H1 (cell line): ENCODE results near the gene ASGR2. TPM values are rescaled to one million over a fixed set of nuclear protein-coding genes. Genes with fewer than 3 reads are reported as not detected.

ENCODE experiments used
- CTCF ChIA-PET: fragments of 300-600 bp; sonication (Branson Sonifier 250); formaldehyde crosslinking; loops from one replicate; lab custom pipeline; 2021; ENCODE audit not compliant: partially characterized antibody; lab: Charles Lee
- POLR2A ChIA-PET: fragments of 300-600 bp; sonication (Branson Sonifier 250); formaldehyde crosslinking; loops from one replicate; lab custom pipeline; 2021; ENCODE audit warnings: inconsistent platforms; ENCODE audit not compliant: partially characterized antibody; lab: Charles Lee
- DNase-seq, 2 experiments: peaks; one replicate each; pipeline versions ENCODE4 v3.0.0 to v3.0.0-alpha.2; 2010 to 2022; ENCODE audit warnings: low spot score in 2 of 2, low read depth in 1 of 2, mixed read lengths in 1 of 2
- FAIRE-seq: peaks from 2 replicates; lab custom pipeline; 2011; peaks lifted over from hg19 to GRCh38; lab: Jason Lieb, UNC
- H2AFZ ChIP-seq: 2 replicates; pipeline ENCODE4 v1.8.1; 2012; ENCODE audit warnings: low read length, inconsistent platforms
- H2AK5ac ChIP-seq: 2 replicates; pipeline ENCODE4 v1.6.1; 2013; ENCODE audit warnings: low read depth, low read length
- H2BK120ac ChIP-seq: replicated peaks from 2 replicates; pipeline ENCODE3; 2013; ENCODE audit warnings: low read depth, low read length, inconsistent platforms
- H2BK12ac ChIP-seq: 2 replicates; pipeline ENCODE4 v1.6.1; 2013; ENCODE audit warnings: low read depth, low read length
- H2BK15ac ChIP-seq: 2 replicates; pipeline ENCODE4 v1.6.1; 2013; ENCODE audit warnings: low read length
- H2BK20ac ChIP-seq: 2 replicates; pipeline ENCODE4 v1.6.1; 2013; ENCODE audit warnings: low read length
- H2BK5ac ChIP-seq: 2 replicates; pipeline ENCODE4 v1.6.1; 2013; ENCODE audit warnings: low read depth, low read length
- H3K14ac ChIP-seq: 2 replicates; pipeline ENCODE4 v1.6.1; 2013; ENCODE audit warnings: inconsistent platforms; ENCODE audit not compliant: insufficient read length
- H3K18ac ChIP-seq: 2 replicates; pipeline ENCODE4 v1.6.1; 2013; ENCODE audit warnings: low read length; ENCODE audit errors: extremely low read depth
- H3K23ac ChIP-seq: 2 replicates; pipeline ENCODE4 v1.6.1; 2013; ENCODE audit warnings: inconsistent platforms; ENCODE audit not compliant: insufficient read length
- H3K23me2 ChIP-seq: 2 replicates; pipeline ENCODE4 v1.6.1; 2013; ENCODE audit warnings: low read depth, low read length
- H3K27ac ChIP-seq: 2 replicates; pipeline ENCODE4 v1.6.1; 2011; ENCODE audit warnings: low read depth, low read length, inconsistent platforms
- H3K27me3 ChIP-seq, 4 experiments: replicated peaks in 1 of 4; 1 replicate in 1 of 4; 2 replicates in 3 of 4; pipeline versions ENCODE4 v1.6.1 to v1.8.1; 2011 to 2013; ENCODE audit warnings: low read length in 3 of 4, mild to moderate bottlenecking in 3 of 4, inconsistent platforms in 2 of 4, mixed read lengths in 2 of 4, moderate library complexity in 1 of 4; ENCODE audit not compliant: control insufficient read depth in 3 of 4, insufficient read depth in 3 of 4; ENCODE audit errors: extremely low read depth in 1 of 4
- H3K36me3 ChIP-seq, 4 experiments: 2 replicates each; pipeline versions ENCODE4 v1.6.1 to v1.8.1; 2011 to 2013; ENCODE audit warnings: mild to moderate bottlenecking in 4 of 4, low read length in 3 of 4, moderate library complexity in 2 of 4, control low read depth in 1 of 4, inconsistent platforms in 1 of 4; ENCODE audit not compliant: insufficient read depth in 4 of 4, control insufficient read depth in 2 of 4
- H3K4ac ChIP-seq: replicated peaks from 2 replicates; pipeline ENCODE3; 2013; ENCODE audit warnings: low read length, low read depth, mixed read lengths, inconsistent platforms; ENCODE audit not compliant: insufficient read length
- H3K4me1 ChIP-seq, 4 experiments: replicated peaks in 1 of 4; 1 replicate in 1 of 4; 2 replicates in 3 of 4; pipeline versions ENCODE4 v1.6.1 to v1.8.1; 2011 to 2013; ENCODE audit warnings: low read length in 3 of 4, inconsistent platforms in 2 of 4, mixed read lengths in 1 of 4; ENCODE audit not compliant: insufficient read depth in 4 of 4, control insufficient read depth in 3 of 4
- H3K4me2 ChIP-seq, 2 experiments: 2 replicates each; pipeline versions ENCODE4 v1.6.1 to v1.8.1; 2011 to 2013; ENCODE audit warnings: low read depth in 2 of 2, low read length in 2 of 2, control low read depth in 1 of 2, inconsistent platforms in 1 of 2, mild to moderate bottlenecking in 1 of 2; ENCODE audit not compliant: insufficient read depth in 1 of 2
- H3K4me3 ChIP-seq, 4 experiments: fragments of 200-600, 300-600 bp in 1 of 4; sonication (generic), shearing (Covaris generic), sonication (Bioruptor Twin) in 1 of 4; 2 replicates each; pipeline versions ENCODE4 v1.5.1 to v1.8.1; 2011 to 2016; ENCODE audit warnings: low read length in 4 of 4, low read depth in 3 of 4, control low read depth in 2 of 4, inconsistent platforms in 2 of 4, mild to moderate bottlenecking in 2 of 4, mixed read lengths in 1 of 4, moderate library complexity in 1 of 4; ENCODE audit not compliant: insufficient read depth in 2 of 4; ENCODE audit errors: extremely low read depth in 1 of 4
- H3K56ac ChIP-seq: replicated peaks from 2 replicates; pipeline ENCODE3; 2013; ENCODE audit warnings: low read depth, mild to moderate bottlenecking, mixed read lengths, low read length, inconsistent platforms; ENCODE audit not compliant: insufficient read length
- H3K79me1 ChIP-seq: 2 replicates; pipeline ENCODE4 v1.6.1; 2013; ENCODE audit warnings: low read depth, low read length, control low read depth
- H3K79me2 ChIP-seq, 2 experiments: 2 replicates each; pipeline versions ENCODE4 v1.6.1 to v1.8.1; 2012 to 2013; ENCODE audit warnings: low read length in 2 of 2, mild to moderate bottlenecking in 2 of 2, inconsistent platforms in 1 of 2; ENCODE audit not compliant: insufficient read depth in 2 of 2, control insufficient read depth in 1 of 2
- H3K9ac ChIP-seq, 4 experiments: replicated peaks in 1 of 4; 1 replicate in 1 of 4; 2 replicates in 3 of 4; pipeline versions ENCODE4 v1.6.1 to v1.8.1; 2011 to 2013; ENCODE audit warnings: low read depth in 3 of 4, low read length in 3 of 4, control low read depth in 2 of 4, mild to moderate bottlenecking in 2 of 4, moderate library complexity in 2 of 4, inconsistent platforms in 1 of 4; ENCODE audit errors: extremely low read depth in 1 of 4
- H3K9me3 ChIP-seq, 2 experiments: 2 replicates each; pipeline versions ENCODE4 v1.6.1 to v1.8.1; 2012 to 2013; ENCODE audit warnings: mild to moderate bottlenecking in 2 of 2, moderate library complexity in 2 of 2, control low read depth in 1 of 2, inconsistent platforms in 1 of 2, low read depth in 1 of 2, low read length in 1 of 2, mixed read lengths in 1 of 2; ENCODE audit not compliant: insufficient read depth in 2 of 2
- H4K20me1 ChIP-seq, 2 experiments: replicated peaks in 1 of 2; 2 replicates each; pipeline versions ENCODE3 to v1.8.1; 2011 to 2013; ENCODE audit warnings: inconsistent platforms in 2 of 2, low read length in 2 of 2, mild to moderate bottlenecking in 1 of 2; ENCODE audit not compliant: insufficient read depth in 2 of 2, control insufficient read depth in 1 of 2
- H4K5ac ChIP-seq: 2 replicates; pipeline ENCODE4 v1.6.1; 2013; ENCODE audit warnings: low read length, low read depth, mixed read lengths, inconsistent platforms; ENCODE audit not compliant: insufficient read length
- H4K8ac ChIP-seq: 2 replicates; pipeline ENCODE4 v1.8.0; 2013; ENCODE audit warnings: mild to moderate bottlenecking, moderate library complexity, low read length, inconsistent platforms; ENCODE audit not compliant: insufficient read depth; ENCODE audit errors: extremely low read depth
- H4K91ac ChIP-seq: replicated peaks from 2 replicates; pipeline ENCODE3; 2013; ENCODE audit warnings: low read length, mixed read lengths, inconsistent platforms; ENCODE audit not compliant: insufficient read length
- CBX5 ChIP-seq: fragments of 300-800, 300-1000 bp; sonication (generic); IDR thresholded peaks from 2 replicates; pipeline ENCODE4 v1.7.1; 2016; ENCODE audit warnings: antibody characterized with exemption, low read length, low read depth
- CHD1 ChIP-seq: IDR thresholded peaks from 2 replicates; pipeline ENCODE4 v1.6.1; 2012; ENCODE audit warnings: low read depth, low read length, improper control_type of control experiment
- CREB1 ChIP-seq: IDR thresholded peaks from 2 replicates; pipeline ENCODE4 v1.6.1; 2012; ENCODE audit warnings: inconsistent platforms
- CTCF ChIP-seq, 3 experiments: IDR thresholded peaks; 1 replicate in 2 of 3; 2 replicates in 1 of 3; pipeline versions ENCODE4 v1.5.1 to v1.6.1; 2011; ENCODE audit warnings: low read length in 3 of 3, mild to moderate bottlenecking in 3 of 3, inconsistent platforms in 2 of 3, low read depth in 1 of 3, moderate library complexity in 1 of 3; ENCODE audit not compliant: insufficient read depth in 1 of 3; ENCODE audit errors: control extremely low read depth in 1 of 3
- KDM1A ChIP-seq: fragments of 200-600, 300-600 bp; sonication (generic); IDR thresholded peaks from 2 replicates; pipeline ENCODE4 v1.7.1; 2016; ENCODE audit warnings: mild to moderate bottlenecking, low read length, borderline replicate concordance
- NANOG ChIP-seq: IDR thresholded peaks from 2 replicates; pipeline ENCODE4 v1.6.1; 2011; ENCODE audit warnings: low read length, low read depth, mild to moderate bottlenecking, inconsistent platforms; ENCODE audit not compliant: insufficient read depth, poor library complexity, severe bottlenecking
- RAD21 ChIP-seq, 2 experiments: IDR thresholded peaks in 1 of 2; conservative IDR thresholded peaks in 1 of 2; 2 replicates each; pipeline ENCODE4 v1.6.1; 2011; ENCODE audit warnings: low read depth in 2 of 2, low read length in 2 of 2, improper control_type of control experiment in 1 of 2, inconsistent platforms in 1 of 2, mild to moderate bottlenecking in 1 of 2, moderate library complexity in 1 of 2
- WGBS, 2 experiments: shearing (Covaris generic) in 1 of 2; methylation state at CpG; one replicate each; pipeline versions ENCODE4 v1.1.6 to v1.1.7; 2013 to 2015; ENCODE audit warnings: low lambda C conversion rate in 2 of 2, mixed read lengths in 2 of 2, inconsistent platforms in 1 of 2, low coverage in 1 of 2, missing lambda C conversion rate in 1 of 2; ENCODE audit not compliant: insufficient replicate concordance in 2 of 2, insufficient coverage in 1 of 2, insufficient read length in 1 of 2; ENCODE audit errors: extremely low coverage in 1 of 2, missing lambda C conversion rate in 1 of 2; 5-methylcytosine and 5-hydroxymethylcytosine counted together
- polyA plus RNA-seq, 7 experiments: library from polyadenylated mRNA; depleted of rRNA in 3 of 7; stranded (reverse) in 5 of 7; unstranded in 2 of 7; fragments of >200 nt in 5 of 7; fragments of 200-250 nt in 2 of 7; gene quantifications; 1 replicate in 5 of 7; 2 replicates in 1 of 7; 4 replicates in 1 of 7; pipeline versions ENCODE4 v1.2.1 to v1.2.3, GENCODE V29; 2011 to 2013; ENCODE audit warnings: missing spikeins in 2 of 7, mixed read lengths in 2 of 7
- total RNA-seq: library from RNA; stranded (reverse); fragmentation: NEBNext Ultra II Directional; extraction: Animal tissue kit (Norgen Biotek cat#: 25700); gene quantifications from 2 replicates; pipeline ENCODE4 v1.2.1, GENCODE V29; 2021

Gene ASGR2
- total and polyA plus RNA-seq, 2 of the 8 experiments (the other 6 are each of a cell fraction or from before 2014, with no cell fraction given) = 0.91 TPM; not detected in 1

GRCh38 chr17:7136266-7136877 lies 21.8 kb upstream of the ASGR2 start:
- FAIRE-seq (peak; percentile 97), DNase-seq (peak in 1 of 2 experiments; percentile 84)
- no peak overlapping the region for H2AFZ ChIP-seq
- no peak overlapping the region for H4K8ac ChIP-seq
- H2BK12ac ChIP-seq = no peak overlapping the region
- no peak overlapping the region for H3K4me3 ChIP-seq
- H3K23me2 ChIP-seq = no peaks in the 10 kb centered on the region
- CTCF ChIA-PET = interaction anchor here (0.6 to 17.7 kb wide), 28 partner anchors 10 to 1268 kb away, joined by 3 to 434 read pairs (median 5); partner anchors contain the start of genes ASGR1, ASGR2, SLC16A11 and SLC16A13
- no peak overlapping the region for H3K4me2 ChIP-seq
- no peak overlapping the region for H2BK5ac ChIP-seq
- H3K9ac ChIP-seq = no peak overlapping the region
- H3K56ac ChIP-seq = no peak overlapping the region
- no peak overlapping the region for H4K5ac ChIP-seq
- H3K18ac ChIP-seq = no peak overlapping the region
- no peak overlapping the region for H2AK5ac ChIP-seq
- H3K79me2 ChIP-seq = no peaks in the 10 kb centered on the region
- H4K20me1 ChIP-seq = no peaks in the 10 kb centered on the region
- 39% methylated on average over 9 of the region's 9 CpGs; no CpG with 5 or more reads in 1 of the 2 experiments for WGBS, 2 experiments
- H3K36me3 ChIP-seq = no peaks in the 10 kb centered on the region
- no peak overlapping the region for H3K4ac ChIP-seq
- H2BK20ac ChIP-seq = no peak overlapping the region
- TF ChIP-seq CTCF (IDR thresholded peaks at IDR 0.05; ENCODE audit: control extremely low read depth in 1 of 3, insufficient read depth in 1 of 3, low read depth in 1 of 3, low read length in 3 of 3) (peak; percentile 70 to 81 (median 77)), RAD21 (IDR thresholded peaks at IDR 0.05 in 1 of 2, conservative IDR thresholded peaks at IDR 0.05 in 1 of 2; ENCODE audit: low read depth in 2 of 2, low read length in 2 of 2) (peak; percentile 90 to 92), NANOG (no peak), CBX5 (no peak), KDM1A (no peak), CHD1 (no peak), CREB1 (no peak)
- TF ChIP-seq, all 59 proteins: peak for 2
- Histone ChIP-seq H2BK120ac (no peak overlapping the region), H3K4me1 (peaks cover 0 to 29% (median 17%) of the 10 kb centered on the region in 4 experiments; a peak in 6 of 7 replicates), H4K91ac (no peak overlapping the region), H3K9me3 (no peaks in the 10 kb centered on the region), H3K27me3 (no peaks in the 10 kb centered on the region; a peak in 1 of 7 replicates), H2BK15ac (no peak overlapping the region), H3K27ac (no peak overlapping the region), H3K14ac (no peak overlapping the region), H3K79me1 (no peaks in the 10 kb centered on the region), H3K23ac (no peak overlapping the region)
- POLR2A ChIA-PET = interaction anchor here (0.6 to 1.4 kb wide), 3 partner anchors 29 to 84 kb away, joined by 3 to 5 read pairs (median 3); no protein-coding TSS in a partner anchor
